GM20431 (cell line): ENCODE data around the gene NPTXR.

Experiments
- in situ Hi-C: fragments of 300-500 bp; cut with MseI, MboI; formaldehyde crosslinking; loops from one replicate; pipeline ENCODE4 v1.15.0; 2020; ENCODE audit warnings: low sequenced_read_pairs; ENCODE audit not compliant: unreplicated experiment

The NPTXR gene

GRCh38 chr22:38843657-38844314 is at the start of gene NPTXR:
Gene NPTXR, minus strand, starts transcription at chr22:38844028.
- in situ Hi-C loops: no loop called here

DNA sequence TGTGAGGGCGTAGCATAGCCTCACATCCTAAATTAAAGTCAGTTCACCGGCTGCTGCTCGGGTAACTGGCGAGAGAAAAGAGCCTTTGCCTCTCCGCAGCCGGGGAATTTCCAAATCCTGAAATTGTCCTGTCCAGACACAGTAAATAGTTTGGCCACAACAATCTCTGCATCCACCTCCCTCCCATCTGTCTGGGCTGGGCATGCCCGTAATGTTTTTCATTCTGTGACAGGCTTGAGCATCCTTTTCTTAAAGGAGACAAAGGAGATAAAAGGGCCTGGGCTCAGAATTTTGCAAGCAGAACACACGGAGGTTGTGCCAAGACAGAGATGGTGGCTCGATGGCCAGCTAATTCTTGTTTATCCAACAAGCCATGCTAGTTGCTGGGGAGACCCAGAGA is 47.4 kb upstream of the NPTXR start:
- in situ Hi-C loops: no loop called here

DNA sequence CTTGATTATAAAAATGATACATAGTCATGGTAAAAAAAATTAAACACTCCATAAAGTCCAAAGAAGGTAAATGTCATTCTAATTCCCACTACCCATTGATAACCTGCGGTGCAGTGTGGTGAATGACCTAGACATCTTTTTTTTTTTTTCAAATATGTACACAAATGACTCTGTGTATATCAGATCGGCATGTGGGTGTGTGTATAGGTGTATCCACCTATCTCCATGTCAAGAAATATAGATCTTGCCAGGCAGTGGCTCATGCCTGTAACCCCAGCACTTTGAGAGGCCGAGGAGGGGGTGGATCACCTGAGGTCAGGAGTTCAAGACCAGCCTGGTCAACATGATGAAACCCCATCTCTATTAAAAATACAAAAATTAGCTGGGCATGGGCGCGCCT is 46.5 kb upstream of the NPTXR start:
- in situ Hi-C loops: no loop called here

DNA sequence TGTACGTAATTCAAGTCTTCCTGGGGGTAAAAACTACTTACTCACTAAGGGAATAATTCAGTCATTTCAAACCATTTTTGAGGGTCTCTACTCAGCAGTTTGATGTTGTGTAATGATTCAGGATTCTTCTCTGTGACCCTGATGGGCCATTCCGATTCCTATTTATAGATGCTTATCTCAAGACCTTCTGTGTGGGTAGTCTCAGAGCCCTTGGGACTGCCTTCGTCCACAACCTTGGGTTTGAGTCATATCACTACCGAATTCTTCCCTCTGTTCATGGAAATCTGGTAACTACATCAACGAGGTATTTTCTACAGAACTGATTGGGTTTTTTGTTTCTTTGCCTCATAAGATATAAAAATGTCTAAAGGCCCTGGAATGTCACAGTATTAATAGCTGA is 42.5 kb upstream of the NPTXR start:
- in situ Hi-C loops: no loop called here

DNA sequence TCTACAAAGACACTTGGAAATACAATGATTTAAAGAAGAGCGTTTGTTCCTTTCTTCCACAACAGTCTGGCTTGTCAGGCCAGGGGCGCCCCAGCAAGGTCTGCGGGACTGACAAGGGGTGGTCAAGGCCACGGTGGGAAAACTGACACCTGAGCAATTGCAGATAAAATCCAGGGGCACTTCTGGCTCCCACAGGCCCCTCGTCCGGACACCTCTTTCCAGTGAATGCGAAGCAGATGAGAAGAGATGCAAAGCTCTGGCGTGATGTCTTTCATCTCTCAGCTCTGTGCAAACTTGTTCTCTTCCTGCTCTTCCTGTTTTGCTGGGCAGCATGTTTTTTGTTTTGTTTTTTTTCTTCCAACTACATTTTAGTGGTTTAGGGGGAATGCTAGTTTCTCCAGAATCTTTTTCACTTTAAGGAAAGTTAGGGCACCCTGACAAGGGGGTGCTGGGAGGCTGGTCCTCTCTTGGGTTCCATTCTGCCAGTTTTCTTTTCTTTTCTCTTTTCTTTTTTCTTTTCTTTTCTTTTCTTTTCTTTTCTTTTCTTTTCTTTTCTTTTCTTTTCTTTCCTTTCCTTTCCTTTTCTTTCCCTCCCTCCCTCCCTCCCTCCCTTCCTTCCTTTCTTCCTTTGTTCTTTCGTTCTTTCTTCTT is 39.3 kb upstream of the NPTXR start:
- in situ Hi-C loops: no loop called here

DNA sequence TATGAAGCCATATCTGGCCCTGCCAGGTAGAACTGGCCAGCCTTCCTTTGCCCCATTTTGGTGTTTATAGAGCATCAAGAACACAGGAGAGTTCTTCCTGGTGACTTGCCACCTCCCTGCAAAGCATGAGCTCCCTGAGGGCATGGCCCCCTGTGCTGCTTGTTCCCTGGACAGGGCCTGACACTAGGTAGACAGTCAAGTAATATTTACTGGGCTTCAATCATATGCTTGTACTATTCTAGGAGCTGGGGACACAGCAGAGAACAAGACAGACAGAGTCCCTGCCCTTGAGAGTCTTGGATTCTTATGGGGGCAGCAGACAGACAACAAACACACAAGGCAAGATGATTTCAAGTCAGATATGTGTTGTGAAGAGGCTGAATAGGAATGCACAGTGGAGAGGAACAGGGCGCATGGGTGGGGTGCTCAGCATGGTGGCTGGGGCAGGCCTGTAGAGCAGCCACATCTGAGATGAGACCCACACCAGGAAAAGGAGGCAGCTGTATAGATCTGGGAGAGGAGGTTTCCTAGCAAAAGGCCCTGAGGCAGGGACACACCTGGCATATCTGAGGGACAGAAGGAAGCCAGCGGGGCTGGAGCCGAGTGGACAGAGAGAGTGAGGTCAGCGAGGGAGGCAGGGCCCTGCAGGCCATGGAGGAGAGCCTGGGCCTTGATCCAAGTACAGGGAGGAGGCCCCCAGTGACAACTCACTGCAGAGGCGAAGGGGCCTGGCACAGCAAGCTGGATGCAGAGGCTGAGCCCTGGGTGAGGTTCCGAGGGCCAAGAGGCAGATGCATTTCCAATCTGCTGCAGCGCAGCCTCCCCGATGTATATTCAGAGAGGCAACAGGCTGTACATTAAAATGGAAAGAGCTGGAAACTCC is 38.4 kb upstream of the NPTXR start:
- in situ Hi-C loops: no loop called here

DNA sequence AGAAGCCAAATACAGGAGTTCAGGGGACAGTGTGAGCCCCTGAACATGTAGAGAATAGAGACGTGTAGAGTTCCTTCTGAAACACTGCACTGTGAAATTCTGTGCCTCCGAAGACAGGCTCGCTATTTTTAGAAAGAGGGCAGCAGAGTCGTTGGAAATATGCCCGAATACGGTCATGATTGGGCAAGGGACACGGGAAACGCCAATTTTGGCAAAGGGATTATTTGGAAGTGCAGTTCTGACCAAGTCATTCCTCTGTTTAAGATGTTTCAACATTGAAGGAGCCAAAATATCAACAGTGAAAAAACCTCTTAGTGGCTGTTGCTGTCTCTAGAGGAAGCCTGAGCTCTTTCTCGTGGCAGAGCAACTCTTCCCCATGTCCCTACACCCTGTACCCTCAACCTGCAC is 37.6 kb upstream of the NPTXR start:
- in situ Hi-C loops: no loop called here

DNA sequence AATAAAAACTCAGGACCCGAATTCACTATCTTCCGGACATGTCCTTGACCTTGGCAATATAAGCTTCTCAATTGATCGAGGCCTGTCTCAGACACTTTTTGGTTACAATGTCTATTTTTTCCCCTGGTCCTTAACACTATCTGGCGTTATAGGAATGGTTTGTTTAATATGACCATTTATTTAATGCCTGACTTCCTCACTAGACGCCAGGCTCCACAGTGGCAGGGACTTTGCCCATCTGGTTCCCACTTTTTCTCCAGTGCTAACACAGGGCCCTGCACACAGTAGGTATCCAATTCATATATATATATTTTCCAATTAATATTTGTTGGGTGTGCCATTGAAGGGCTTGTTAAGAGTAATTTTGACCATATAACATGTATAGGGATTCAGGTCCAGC is 36.1 kb upstream of the NPTXR start:
- in situ Hi-C loops: no loop called here

- in situ Hi-C loops: no loop called here
These were observed 35.4 kb upstream of the NPTXR start for GRCh38 chr22:38879108-38879729.

DNA sequence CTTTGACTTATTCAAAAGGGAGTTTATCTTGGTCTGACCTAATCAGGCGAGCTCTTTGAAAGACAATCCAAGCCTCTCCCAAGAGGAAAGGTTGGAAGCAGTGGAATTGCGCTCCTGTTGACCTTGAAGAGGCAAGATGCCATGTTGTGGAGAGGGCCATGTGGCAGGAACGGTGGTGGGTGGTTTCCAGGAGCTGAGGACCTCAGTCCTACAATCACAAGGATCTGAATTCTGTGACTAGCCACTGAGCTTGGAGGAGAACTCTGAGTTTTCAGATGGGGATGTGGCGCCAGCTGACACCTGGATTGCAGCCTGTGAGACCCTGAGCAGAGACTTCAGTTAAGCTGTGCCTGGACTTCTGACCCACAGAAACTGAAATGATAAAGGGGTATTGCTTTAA is 34.2 kb upstream of the NPTXR start:
- in situ Hi-C loops: no loop called here

- in situ Hi-C loops: no loop called here
These were observed 30.8 kb upstream of the NPTXR start for GRCh38 chr22:38874529-38875222.

DNA sequence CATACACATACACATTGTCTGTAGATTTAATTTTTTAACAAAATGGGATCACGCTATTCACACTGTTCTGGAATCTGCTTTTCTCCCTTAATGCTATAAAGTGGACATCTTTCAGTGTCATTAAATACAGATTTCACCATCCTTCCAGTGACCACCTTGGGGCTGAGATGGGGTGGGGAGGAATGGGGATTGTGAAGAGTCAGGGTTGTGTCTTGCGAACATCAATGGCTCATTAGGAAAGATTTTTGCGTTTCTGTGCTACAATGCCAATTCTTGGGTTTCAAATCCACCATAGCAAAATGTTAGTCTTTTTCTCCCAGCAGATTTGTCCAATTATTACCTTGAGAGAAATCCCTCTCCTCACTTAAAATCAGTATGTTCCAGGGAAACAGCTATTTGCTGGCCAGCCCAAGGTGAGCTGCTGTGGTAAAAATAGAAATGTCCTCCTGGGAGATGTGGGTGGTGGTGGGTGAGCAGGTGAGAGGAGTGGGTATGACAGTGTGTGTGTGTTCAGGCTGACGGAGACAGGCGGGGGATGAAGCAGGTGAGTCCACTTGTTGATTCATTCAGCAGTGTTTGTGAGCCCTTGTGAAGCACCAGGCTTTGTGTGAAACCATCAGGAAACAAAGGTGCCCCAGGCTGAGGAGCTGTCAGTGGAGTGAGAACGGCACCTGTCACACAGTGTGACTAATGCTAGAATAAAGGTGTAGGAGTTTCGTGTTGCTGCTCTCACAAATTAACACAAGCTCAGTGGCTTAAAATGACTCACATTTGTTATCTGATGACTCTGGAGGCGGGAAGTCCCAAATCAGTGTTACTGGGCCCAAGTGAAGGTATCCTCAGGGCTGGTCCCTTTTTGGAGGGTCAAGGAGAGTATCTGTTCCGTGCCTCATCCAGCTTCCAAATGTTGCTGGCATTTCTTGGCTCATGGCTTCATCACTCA is 29.9 kb upstream of the NPTXR start:
- in situ Hi-C loops: no loop called here

- in situ Hi-C loops: no loop called here
These were observed 29.0 kb upstream of the NPTXR start for GRCh38 chr22:38872831-38873248.

DNA sequence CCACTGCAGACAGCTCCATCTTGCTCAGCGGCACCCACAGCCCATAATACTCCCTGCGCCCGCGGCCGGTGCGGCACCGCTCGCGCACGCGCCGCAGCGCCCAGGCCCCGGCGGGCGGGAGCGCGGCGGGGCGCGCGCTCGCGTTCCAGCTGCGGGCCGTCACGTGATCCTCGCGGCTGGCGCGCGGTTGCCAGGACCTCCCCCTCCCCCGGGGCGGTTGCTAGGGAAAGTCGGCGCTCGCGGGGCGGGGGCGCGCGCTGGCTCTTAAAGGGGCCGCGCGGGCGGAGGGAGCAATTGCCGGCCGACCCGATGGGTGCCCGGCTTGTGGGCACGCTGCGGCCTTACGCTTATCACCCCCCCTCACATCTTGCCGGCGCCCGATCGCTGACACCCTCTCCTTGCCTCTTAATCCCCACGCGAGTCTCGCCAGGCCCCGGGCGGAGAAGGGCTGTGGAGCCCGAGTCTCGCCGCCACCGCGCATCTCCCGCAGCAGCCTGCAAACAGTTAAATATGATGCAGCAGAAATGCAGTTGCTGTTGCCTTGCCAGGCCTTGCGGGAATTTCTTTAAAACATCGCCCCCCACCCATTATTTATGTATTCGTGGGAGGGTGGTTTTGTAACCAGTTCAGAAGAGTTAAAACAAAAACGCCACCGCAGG is 28.5 kb upstream of the NPTXR start, which contains the start of gene CBX6:
Gene CBX6 (minus strand): TSS at position 45 of the 659 bp plus-strand sequence. CDS start 26 bp downstream, at position 19.
- in situ Hi-C loops: no loop called here

DNA sequence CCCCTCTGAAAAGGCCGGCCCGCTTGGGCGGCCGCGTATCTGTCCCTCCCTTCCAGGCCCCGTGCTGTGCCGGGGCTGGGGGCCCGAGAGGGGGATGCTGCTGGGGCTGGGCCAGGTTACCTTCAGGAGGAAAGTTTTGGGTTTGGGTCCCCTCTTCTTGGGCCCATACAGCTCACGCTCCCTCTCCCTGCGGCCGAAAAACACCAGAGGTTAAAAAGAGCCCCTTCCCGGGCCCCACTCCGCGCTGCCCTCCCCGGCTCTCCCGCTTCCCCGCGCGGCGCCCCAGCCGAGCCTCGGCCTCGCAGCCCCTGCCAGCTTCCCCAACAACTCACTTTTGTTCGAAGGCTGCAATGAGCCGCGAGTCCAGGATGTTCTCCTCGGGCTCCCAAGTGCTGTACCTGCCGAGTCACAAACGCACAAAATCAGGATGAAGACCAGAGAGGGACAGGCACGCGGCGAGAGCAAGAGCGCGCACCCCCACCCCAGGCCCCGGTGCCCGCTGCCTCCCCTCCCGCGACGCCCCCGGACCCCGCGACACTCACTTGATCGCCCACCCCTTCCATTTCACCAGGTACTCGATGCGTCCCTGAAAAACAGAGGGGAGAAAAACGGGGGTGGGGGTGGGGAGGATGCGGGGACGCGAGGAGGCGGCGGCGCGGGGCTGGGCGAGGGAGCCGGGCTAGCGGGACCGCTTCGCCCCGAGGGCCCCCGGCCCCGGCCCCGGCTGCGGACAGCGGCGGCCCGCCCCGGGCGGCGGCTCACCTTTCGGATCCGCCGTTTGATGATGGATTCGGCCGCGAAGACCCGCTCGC is 27.7 kb upstream of the NPTXR start:
- in situ Hi-C loops: no loop called here

- in situ Hi-C loops: no loop called here
These were observed 27.0 kb upstream of the NPTXR start for GRCh38 chr22:38870791-38871359.

DNA sequence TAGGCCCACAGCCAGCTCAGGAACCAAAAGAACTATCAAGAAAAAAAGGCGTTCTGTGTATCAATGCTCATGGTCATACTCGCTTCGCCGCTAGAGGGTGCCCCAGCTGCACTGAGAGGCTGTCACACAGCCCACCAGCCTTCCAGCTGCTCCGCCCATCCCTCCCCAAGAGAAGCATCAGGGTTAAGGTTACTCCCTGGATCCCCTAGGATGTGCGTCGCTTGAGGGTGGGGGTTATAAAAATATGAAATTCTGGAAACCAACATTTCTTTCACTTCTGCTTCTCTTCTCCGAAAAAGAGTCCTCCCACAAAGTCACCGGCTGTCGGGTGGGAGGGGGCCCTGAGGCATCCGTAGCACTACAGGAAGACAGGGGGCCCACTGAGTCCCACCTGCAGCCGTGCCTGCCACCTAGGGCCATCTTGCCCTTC is 26.5 kb upstream of the NPTXR start:
- in situ Hi-C loops: no loop called here
